CD14-positive monocyte (primary cell): Measurements from ENCODE around the gene SASH1. TPM values are rescaled to one million over a fixed set of nuclear protein-coding genes. Genes with fewer than 3 reads are reported as not detected.
A peak's percentile ranks its signal among the peaks of the same experiment; 100 is the strongest.

Source experiments
- DNase-seq, 3 donors: peaks; one replicate each; pipeline ENCODE4 v3.0.0-alpha.2; 2011 to 2022
- H2AFZ ChIP-seq: 2 replicates; pipeline ENCODE4 v1.6.0; 2012; ENCODE audit warnings: mild to moderate bottlenecking, low read depth, low read length, inconsistent platforms; ENCODE audit not compliant: insufficient read depth, poor library complexity, severe bottlenecking
- H3K27ac ChIP-seq, 2 donors: 1 replicate in 1 of 2; 2 replicates in 1 of 2; pipeline ENCODE4 v1.5.1; 2012 to 2013; ENCODE audit warnings: low read length in 2 of 2, control low read depth in 1 of 2, inconsistent platforms in 1 of 2, low read depth in 1 of 2, mild to moderate bottlenecking in 1 of 2
- H3K27me3 ChIP-seq, 2 donors: one replicate each; pipeline versions ENCODE4 v1.6.0 to v1.6.1; 2011 to 2013; ENCODE audit warnings: low read length in 2 of 2; ENCODE audit not compliant: control insufficient read depth in 2 of 2, insufficient read depth in 2 of 2
- H3K36me3 ChIP-seq, 2 donors: replicated peaks in 1 of 2; 1 replicate in 1 of 2; 2 replicates in 1 of 2; pipeline versions ENCODE4 v1.5.1 to v1.6.1; 2012 to 2013; ENCODE audit warnings: low read length in 2 of 2, control low read depth in 1 of 2, inconsistent platforms in 1 of 2, mild to moderate bottlenecking in 1 of 2; ENCODE audit not compliant: insufficient read depth in 2 of 2, control insufficient read depth in 1 of 2
- H3K4me1 ChIP-seq, 2 donors: 1 replicate in 1 of 2; 2 replicates in 1 of 2; pipeline versions ENCODE4 v1.5.1 to v1.6.1; 2012 to 2013; ENCODE audit warnings: low read length in 2 of 2, control low read depth in 1 of 2, inconsistent platforms in 1 of 2, mild to moderate bottlenecking in 1 of 2, moderate library complexity in 1 of 2; ENCODE audit not compliant: insufficient read depth in 2 of 2, control insufficient read depth in 1 of 2
- H3K4me2 ChIP-seq: replicated peaks from 2 replicates; pipeline ENCODE3; 2012; ENCODE audit warnings: low read length, moderate library complexity, mild to moderate bottlenecking; ENCODE audit not compliant: poor library complexity, severe bottlenecking; ENCODE audit errors: extremely low read depth
- H3K4me3 ChIP-seq, 3 experiments: fragments of 200-600 bp in 1 of 3; sonication (generic) in 1 of 3; replicated peaks in 1 of 3; 1 replicate in 2 of 3; 2 replicates in 1 of 3; pipeline ENCODE4 v1.5.1; 2011 to 2013; ENCODE audit warnings: low read length in 3 of 3, mild to moderate bottlenecking in 3 of 3, control low read depth in 2 of 3, low read depth in 2 of 3, inconsistent platforms in 1 of 3, moderate library complexity in 1 of 3
- H3K79me2 ChIP-seq: 2 replicates; pipeline ENCODE4 v1.6.0; 2012; ENCODE audit warnings: mild to moderate bottlenecking, control low read depth, inconsistent platforms, low read length, moderate library complexity; ENCODE audit not compliant: insufficient read depth
- H3K9ac ChIP-seq: 2 replicates; pipeline ENCODE4 v1.6.0; 2017; ENCODE audit warnings: low read length, mild to moderate bottlenecking; ENCODE audit not compliant: insufficient read depth, poor library complexity, severe bottlenecking
- H3K9me3 ChIP-seq, 2 donors: replicated peaks in 1 of 2; 1 replicate in 1 of 2; 2 replicates in 1 of 2; pipeline versions ENCODE4 v1.5.1 to v1.6.1; 2012 to 2013; ENCODE audit warnings: low read length in 2 of 2, control low read depth in 1 of 2; ENCODE audit not compliant: control insufficient read depth in 1 of 2, insufficient read depth in 1 of 2
- H4K20me1 ChIP-seq: 2 replicates; pipeline ENCODE4 v1.6.0; 2012; ENCODE audit warnings: mild to moderate bottlenecking, low read length, control low read depth, moderate library complexity; ENCODE audit not compliant: insufficient read depth
- H3K27ac Mint-ChIP-seq, 7 donors: one replicate each; pipeline ENCODE4 v1.8.0; 2020; ENCODE audit warnings: mild to moderate bottlenecking in 7 of 7, mixed read lengths in 7 of 7, moderate library complexity in 6 of 7, inconsistent platforms in 2 of 7
- H3K27me3 Mint-ChIP-seq, 3 donors: one replicate each; pipeline ENCODE4 v1.8.0; 2021 to 2022; ENCODE audit warnings: low read depth in 3 of 3, mild to moderate bottlenecking in 3 of 3, mixed read lengths in 3 of 3, moderate library complexity in 3 of 3, inconsistent platforms in 1 of 3
- H3K36me3 Mint-ChIP-seq, 2 donors: one replicate each; pipeline ENCODE4 v1.8.0; 2020; ENCODE audit warnings: mixed read lengths in 2 of 2, inconsistent platforms in 1 of 2, mild to moderate bottlenecking in 1 of 2
- H3K4me1 Mint-ChIP-seq: one replicate; pipeline ENCODE4 v1.8.0; 2020; ENCODE audit warnings: mild to moderate bottlenecking, mixed read lengths
- H3K4me3 Mint-ChIP-seq, 2 donors: one replicate each; pipeline ENCODE4 v1.8.0; 2020; ENCODE audit warnings: mild to moderate bottlenecking in 2 of 2, mixed read lengths in 2 of 2, moderate library complexity in 1 of 2
- H3K9me3 Mint-ChIP-seq, 7 donors: one replicate each; pipeline ENCODE4 v1.8.0; 2020 to 2022; ENCODE audit warnings: mixed read lengths in 7 of 7, mild to moderate bottlenecking in 6 of 7, moderate library complexity in 6 of 7, inconsistent platforms in 2 of 7
- WGBS: methylation state at CpG from one replicate; pipeline ENCODE4 v1.1.5; 2013; ENCODE audit warnings: missing lambda C conversion rate; ENCODE audit not compliant: insufficient coverage; 5-methylcytosine and 5-hydroxymethylcytosine counted together
- intact Hi-C, 2 donors: fragments of 100-400 bp; cut with micrococcal nuclease; formaldehyde crosslinking; loops; one replicate each; pipeline versions ENCODE4 v1.15.0 to v1.15.1; 2023
- polyA plus RNA-seq, 3 donors: library from polyadenylated mRNA; depleted of rRNA in 1 of 3; unstranded in 2 of 3; stranded (reverse) in 1 of 3; fragments of 300-500 nt in 2 of 3; fragments of >200 nt in 1 of 3; fragmentation: Illumina TruSeq in 2 of 3; gene quantifications; 1 replicate in 2 of 3; 2 replicates in 1 of 3; pipeline ENCODE4 v1.2.3, GENCODE V29; 2012 to 2021
- TF ChIP-seq, protein P1 (sequence below): fragments of 200-600 bp; IDR thresholded peaks from one replicate; pipeline ENCODE4 v1.8.0; 2022; ENCODE audit warnings: antibody characterized with exemption, mild to moderate bottlenecking

The SASH1 gene
- polyA plus RNA-seq, 3 donors, result 0.90 to 5.1 (median 4.7) TPM

- no peaks in the 10 kb centered on the region for H3K36me3 Mint-ChIP-seq
- intact Hi-C loops, result no loop called here
- peaks cover 2 to 3% of the 10 kb centered on the region in 2 donors for H3K27me3 ChIP-seq
These were observed 74.4 kb downstream of the SASH1 start for GRCh38 chr6:148417045-148417444.

GRCh38 chr6:148419430-148419829 lies 76.8 kb downstream of the SASH1 start:
- Histone ChIP-seq H3K27me3 (peaks cover 2 to 10% of the 10 kb centered on the region in 2 donors), H2AFZ (no peak overlapping the region), H4K20me1 (peaks cover 3% of the 10 kb centered on the region), H3K9me3 (no peaks in the 10 kb centered on the region), H3K36me3 (no peaks in the 10 kb centered on the region), H3K4me2 (no peak overlapping the region), H3K9ac (no peak overlapping the region), H3K4me1 (no peaks in the 10 kb centered on the region), H3K79me2 (no peaks in the 10 kb centered on the region), H3K4me3 (no peak overlapping the region), H3K27ac (no peak overlapping the region)
- Mint-ChIP-seq H3K4me1 (peaks cover 2% of the 10 kb centered on the region), H3K27ac (no peak overlapping the region), H3K9me3 (peaks cover 0 to 3% (median 0%) of the 10 kb centered on the region in 7 donors), H3K27me3 (peaks cover 9 to 30% (median 16%) of the 10 kb centered on the region in 3 donors), H3K36me3 (no peaks in the 10 kb centered on the region), H3K4me3 (no peak overlapping the region)
- no peak for DNase-seq
- intact Hi-C loops, result no loop called here
- 51% methylated on average over 3 of the region's 5 CpGs for WGBS
- TF ChIP-seq, protein P1, sequence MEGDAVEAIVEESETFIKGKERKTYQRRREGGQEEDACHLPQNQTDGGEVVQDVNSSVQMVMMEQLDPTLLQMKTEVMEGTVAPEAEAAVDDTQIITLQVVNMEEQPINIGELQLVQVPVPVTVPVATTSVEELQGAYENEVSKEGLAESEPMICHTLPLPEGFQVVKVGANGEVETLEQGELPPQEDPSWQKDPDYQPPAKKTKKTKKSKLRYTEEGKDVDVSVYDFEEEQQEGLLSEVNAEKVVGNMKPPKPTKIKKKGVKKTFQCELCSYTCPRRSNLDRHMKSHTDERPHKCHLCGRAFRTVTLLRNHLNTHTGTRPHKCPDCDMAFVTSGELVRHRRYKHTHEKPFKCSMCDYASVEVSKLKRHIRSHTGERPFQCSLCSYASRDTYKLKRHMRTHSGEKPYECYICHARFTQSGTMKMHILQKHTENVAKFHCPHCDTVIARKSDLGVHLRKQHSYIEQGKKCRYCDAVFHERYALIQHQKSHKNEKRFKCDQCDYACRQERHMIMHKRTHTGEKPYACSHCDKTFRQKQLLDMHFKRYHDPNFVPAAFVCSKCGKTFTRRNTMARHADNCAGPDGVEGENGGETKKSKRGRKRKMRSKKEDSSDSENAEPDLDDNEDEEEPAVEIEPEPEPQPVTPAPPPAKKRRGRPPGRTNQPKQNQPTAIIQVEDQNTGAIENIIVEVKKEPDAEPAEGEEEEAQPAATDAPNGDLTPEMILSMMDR, result no peak

More at GRCh38 chr6:148417045-148417444, 74.4 kb downstream of the SASH1 start:
- Histone ChIP-seq H4K20me1 (peaks cover 3% of the 10 kb centered on the region), H3K4me1 (no peaks in the 10 kb centered on the region), H3K9me3 (no peaks in the 10 kb centered on the region), H3K4me2 (no peak overlapping the region), H3K4me3 (no peak overlapping the region), H3K79me2 (no peaks in the 10 kb centered on the region), H2AFZ (no peak overlapping the region), H3K9ac (no peak overlapping the region), H3K27ac (no peak overlapping the region), H3K36me3 (no peaks in the 10 kb centered on the region)
- WGBS, result 100% methylated on average over 7 of the region's 8 CpGs
- DNase-seq, result no peak
- Mint-ChIP-seq H3K9me3 (peaks cover 0 to 3% (median 1%) of the 10 kb centered on the region in 7 donors), H3K27me3 (peaks cover 12 to 31% (median 15%) of the 10 kb centered on the region in 3 donors), H3K4me1 (peaks cover 2% of the 10 kb centered on the region), H3K4me3 (peak overlapping the region in 1 of 2 donors; percentile 42), H3K27ac (no peak overlapping the region)
- TF ChIP-seq, protein P1, result no peak
